K562 (cell line): Measurements from ENCODE around the gene EIPR1. TPM values are rescaled to one million over a fixed set of nuclear protein-coding genes. Genes with fewer than 3 reads are reported as not detected.
A peak's percentile ranks its signal among the peaks of the same experiment; 100 is the strongest.

Experiments
- CHD4 ChIP-seq: fragments of 200-600 bp; sonication (generic); IDR thresholded peaks from 3 replicates; pipeline ENCODE4 v1.6.1; 2012; ENCODE audit warnings: low read depth, mild to moderate bottlenecking, mixed read lengths, low read length, inconsistent platforms; ENCODE audit not compliant: insufficient read depth, insufficient replicate concordance, poor library complexity, severe bottlenecking
- GATAD2B ChIP-seq: fragments of 450-650 bp; IDR thresholded peaks from 2 replicates; pipeline ENCODE4 v1.6.1; 2017; ENCODE audit warnings: mild to moderate bottlenecking, borderline replicate concordance
- MCM5 ChIP-seq: fragments of 450-650 bp; IDR thresholded peaks from 2 replicates; pipeline ENCODE4 v1.6.1; 2016; ENCODE audit warnings: low read depth
- NBN ChIP-seq: fragments of 450-650 bp; IDR thresholded peaks from 2 replicates; pipeline ENCODE4 v1.6.1; 2016; ENCODE audit warnings: low read depth, mild to moderate bottlenecking
- NR2C2 ChIP-seq, 2 experiments: fragments of 200-800 bp in 1 of 2; sonication (Bioruptor generic) in 1 of 2; sonication (generic) in 1 of 2; formaldehyde crosslinking in 1 of 2; IDR thresholded peaks; 2 replicates each; pipeline versions ENCODE4 v1.6.1 to v1.8.0; 2016 to 2022; ENCODE audit warnings: mild to moderate bottlenecking in 1 of 2, missing compliant biosample characterization in 1 of 2, missing genetic modification characterization in 1 of 2, missing genetic modification reagents in 1 of 2
- RAD21 ChIP-seq, 2 experiments: fragments of 250-450 bp in 1 of 2; fragments of 450-650 bp in 1 of 2; sonication (Bioruptor Pico) in 1 of 2; formaldehyde crosslinking in 1 of 2; IDR thresholded peaks in 1 of 2; conservative IDR thresholded peaks in 1 of 2; 2 replicates each; pipeline versions ENCODE4 v1.4.0 to v1.8.0; 2020 to 2022; ENCODE audit warnings: mild to moderate bottlenecking in 2 of 2, moderate library complexity in 1 of 2
- RAD51 ChIP-seq: fragments of 450-650 bp; IDR thresholded peaks from 2 replicates; pipeline ENCODE4 v1.7.1; 2016; ENCODE audit warnings: low read depth, mild to moderate bottlenecking, borderline replicate concordance
- SMARCA5 ChIP-seq: fragments of 450-650 bp; IDR thresholded peaks from 2 replicates; pipeline ENCODE4 v1.6.1; 2016
- TFAM ChIP-seq: fragments of 250-450 bp; sonication (Bioruptor Pico); conservative IDR thresholded peaks from 2 replicates; pipeline ENCODE4 v1.5.0; 2021; ENCODE audit warnings: mild to moderate bottlenecking, moderate library complexity
- ZBED1 ChIP-seq: IDR thresholded peaks from 2 replicates; pipeline ENCODE4 v1.6.1; 2014
- ZBTB1 ChIP-seq: sonication (generic); formaldehyde crosslinking; IDR thresholded peaks from 2 replicates; pipeline ENCODE4 v1.8.1; 2023; ENCODE audit warnings: missing genetic modification reagents, low read depth, mild to moderate bottlenecking, borderline replicate concordance
- ZNF740 ChIP-seq, 3 experiments: fragments of 200-800 bp in 1 of 3; sonication (Bioruptor generic) in 1 of 3; sonication (generic) in 1 of 3; formaldehyde crosslinking in 1 of 3; IDR thresholded peaks; 2 replicates each; pipeline versions ENCODE4 v1.6.1 to v1.8.0; 2016 to 2022; ENCODE audit warnings: mild to moderate bottlenecking in 2 of 3, missing compliant biosample characterization in 2 of 3, missing genetic modification characterization in 2 of 3, missing genetic modification reagents in 1 of 3
- polyA plus RNA-seq, 8 experiments: library from polyadenylated mRNA; depleted of rRNA in 4 of 8; stranded (reverse) in 5 of 8; unstranded in 3 of 8; fragments of >200 nt; fragmentation: Nextera tagmentation in 2 of 8; fragmentation: Illumina TruSeq in 1 of 8; extraction: Ambion mirVana in 2 of 8; extraction: Trizol in 1 of 8; gene quantifications; 2 replicates each; pipeline versions ENCODE4 v1.2.1 to v1.2.3, GENCODE V29; 2011 to 2014; ENCODE audit warnings: inconsistent platforms in 1 of 8, missing spikeins in 1 of 8
- total RNA-seq, 7 experiments: library from RNA; depleted of rRNA in 6 of 7; stranded (reverse); fragments of >200 nt in 6 of 7; fragmentation: Illumina TruSeq in 2 of 7; extraction: Trizol in 2 of 7; gene quantifications; 2 replicates each; pipeline versions ENCODE4 v1.2.1 to v1.2.3, GENCODE V29; 2011 to 2021; ENCODE audit warnings: low replicate concordance in 1 of 7
- TF ChIP-seq, protein P1 (sequence below): IDR thresholded peaks from 3 replicates; pipeline ENCODE4 v1.6.1; 2011; ENCODE audit warnings: borderline replicate concordance, mild to moderate bottlenecking, moderate library complexity; ENCODE audit not compliant: insufficient read length; ENCODE audit errors: extremely low read depth
- TF ChIP-seq, protein P2 (sequence below): fragments of 450-650 bp; formaldehyde crosslinking; IDR thresholded peaks from 2 replicates; pipeline ENCODE4 v1.4.0; 2020; ENCODE audit warnings: mild to moderate bottlenecking, moderate library complexity
- TF ChIP-seq, protein P3 (sequence below): fragments of 450-650 bp; IDR thresholded peaks from 2 replicates; pipeline ENCODE4 v1.6.1; 2016; ENCODE audit warnings: borderline replicate concordance

The EIPR1 gene
- total and polyA plus RNA-seq, 9 of the 15 experiments (the other 6 are each of a cell fraction or from before 2014, with no cell fraction given), result 19.9 to 54.4 (median 35.9) TPM

DNA sequence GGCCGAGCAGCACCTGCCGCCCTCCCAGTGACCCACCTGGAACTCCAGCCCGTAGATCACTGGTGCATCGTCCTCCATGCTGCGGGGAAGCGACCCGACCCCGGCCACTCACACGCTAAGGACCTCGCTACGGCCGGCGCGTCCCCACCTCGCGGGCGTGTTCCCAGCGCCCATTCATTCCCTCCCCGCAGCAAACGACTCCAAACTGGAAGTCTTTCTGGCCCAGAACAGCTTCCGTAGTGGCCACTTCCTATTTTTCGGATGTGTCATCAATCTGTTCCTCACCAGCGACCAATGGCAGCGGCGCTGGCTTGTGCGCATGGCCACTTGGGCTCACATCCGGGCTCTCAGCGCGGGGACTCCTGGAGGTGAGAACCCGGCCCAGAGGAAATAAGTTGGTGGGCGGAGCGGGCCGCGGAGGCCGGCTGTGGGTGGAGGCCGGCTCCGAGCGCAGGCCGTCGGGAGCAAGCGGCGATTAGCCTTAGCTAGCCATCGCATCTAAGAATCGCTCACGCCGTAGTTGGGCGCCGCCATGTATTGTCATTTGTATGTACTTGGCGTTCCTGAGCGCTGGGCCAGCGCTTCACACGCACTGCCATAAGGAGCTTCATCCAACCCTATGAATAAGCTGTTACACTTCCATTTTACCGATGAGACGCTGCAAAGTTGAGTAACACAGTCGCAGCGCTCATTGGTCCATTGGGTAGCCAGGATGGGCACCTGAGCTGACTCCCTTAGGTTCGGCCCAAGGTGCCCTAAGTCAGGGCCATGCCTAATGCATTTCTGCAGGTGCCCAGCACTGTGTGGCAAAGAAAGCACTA is at the start of gene EIPR1 (continued):
- TF ChIP-seq ZNF740 (CRISPR knock-in tag; IDR thresholded peaks at IDR 0.05) (no peak), ZNF740 (tag; IDR thresholded peaks at IDR 0.05) (no peak), CHD4 (no peak), TFAM (no peak), RAD51 (no peak), NR2C2 (CRISPR knock-in tag; IDR thresholded peaks at IDR 0.05) (peak; percentile 88), NR2C2 (tag; IDR thresholded peaks at IDR 0.05) (peak; percentile 98), MCM5 (no peak), GATAD2B (no peak), SMARCA5 (no peak), NBN (peak; percentile 58; the same call in 1 of the 2 replicates), RAD21 (CRISPR knock-in tag; conservative IDR thresholded peaks at IDR 0.05 in 1 of 2, IDR thresholded peaks at IDR 0.05 in 1 of 2) (no peak), ZBED1 (no peak), ZBTB1 (CRISPR knock-in tag) (peak; percentile 52; the same call in 1 of the 2 replicates)
- TF ChIP-seq, protein P1, sequence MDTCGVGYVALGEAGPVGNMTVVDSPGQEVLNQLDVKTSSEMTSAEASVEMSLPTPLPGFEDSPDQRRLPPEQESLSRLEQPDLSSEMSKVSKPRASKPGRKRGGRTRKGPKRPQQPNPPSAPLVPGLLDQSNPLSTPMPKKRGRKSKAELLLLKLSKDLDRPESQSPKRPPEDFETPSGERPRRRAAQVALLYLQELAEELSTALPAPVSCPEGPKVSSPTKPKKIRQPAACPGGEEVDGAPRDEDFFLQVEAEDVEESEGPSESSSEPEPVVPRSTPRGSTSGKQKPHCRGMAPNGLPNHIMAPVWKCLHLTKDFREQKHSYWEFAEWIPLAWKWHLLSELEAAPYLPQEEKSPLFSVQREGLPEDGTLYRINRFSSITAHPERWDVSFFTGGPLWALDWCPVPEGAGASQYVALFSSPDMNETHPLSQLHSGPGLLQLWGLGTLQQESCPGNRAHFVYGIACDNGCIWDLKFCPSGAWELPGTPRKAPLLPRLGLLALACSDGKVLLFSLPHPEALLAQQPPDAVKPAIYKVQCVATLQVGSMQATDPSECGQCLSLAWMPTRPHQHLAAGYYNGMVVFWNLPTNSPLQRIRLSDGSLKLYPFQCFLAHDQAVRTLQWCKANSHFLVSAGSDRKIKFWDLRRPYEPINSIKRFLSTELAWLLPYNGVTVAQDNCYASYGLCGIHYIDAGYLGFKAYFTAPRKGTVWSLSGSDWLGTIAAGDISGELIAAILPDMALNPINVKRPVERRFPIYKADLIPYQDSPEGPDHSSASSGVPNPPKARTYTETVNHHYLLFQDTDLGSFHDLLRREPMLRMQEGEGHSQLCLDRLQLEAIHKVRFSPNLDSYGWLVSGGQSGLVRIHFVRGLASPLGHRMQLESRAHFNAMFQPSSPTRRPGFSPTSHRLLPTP, result no peak
- TF ChIP-seq, protein P2, sequence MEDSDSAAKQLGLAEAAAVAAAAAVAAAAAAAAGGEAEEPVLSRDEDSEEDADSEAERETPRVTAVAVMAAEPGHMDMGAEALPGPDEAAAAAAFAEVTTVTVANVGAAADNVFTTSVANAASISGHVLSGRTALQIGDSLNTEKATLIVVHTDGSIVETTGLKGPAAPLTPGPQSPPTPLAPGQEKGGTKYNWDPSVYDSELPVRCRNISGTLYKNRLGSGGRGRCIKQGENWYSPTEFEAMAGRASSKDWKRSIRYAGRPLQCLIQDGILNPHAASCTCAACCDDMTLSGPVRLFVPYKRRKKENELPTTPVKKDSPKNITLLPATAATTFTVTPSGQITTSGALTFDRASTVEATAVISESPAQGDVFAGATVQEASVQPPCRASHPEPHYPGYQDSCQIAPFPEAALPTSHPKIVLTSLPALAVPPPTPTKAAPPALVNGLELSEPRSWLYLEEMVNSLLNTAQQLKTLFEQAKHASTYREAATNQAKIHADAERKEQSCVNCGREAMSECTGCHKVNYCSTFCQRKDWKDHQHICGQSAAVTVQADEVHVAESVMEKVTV (CRISPR knock-in tag), result no peak
- TF ChIP-seq, protein P3, sequence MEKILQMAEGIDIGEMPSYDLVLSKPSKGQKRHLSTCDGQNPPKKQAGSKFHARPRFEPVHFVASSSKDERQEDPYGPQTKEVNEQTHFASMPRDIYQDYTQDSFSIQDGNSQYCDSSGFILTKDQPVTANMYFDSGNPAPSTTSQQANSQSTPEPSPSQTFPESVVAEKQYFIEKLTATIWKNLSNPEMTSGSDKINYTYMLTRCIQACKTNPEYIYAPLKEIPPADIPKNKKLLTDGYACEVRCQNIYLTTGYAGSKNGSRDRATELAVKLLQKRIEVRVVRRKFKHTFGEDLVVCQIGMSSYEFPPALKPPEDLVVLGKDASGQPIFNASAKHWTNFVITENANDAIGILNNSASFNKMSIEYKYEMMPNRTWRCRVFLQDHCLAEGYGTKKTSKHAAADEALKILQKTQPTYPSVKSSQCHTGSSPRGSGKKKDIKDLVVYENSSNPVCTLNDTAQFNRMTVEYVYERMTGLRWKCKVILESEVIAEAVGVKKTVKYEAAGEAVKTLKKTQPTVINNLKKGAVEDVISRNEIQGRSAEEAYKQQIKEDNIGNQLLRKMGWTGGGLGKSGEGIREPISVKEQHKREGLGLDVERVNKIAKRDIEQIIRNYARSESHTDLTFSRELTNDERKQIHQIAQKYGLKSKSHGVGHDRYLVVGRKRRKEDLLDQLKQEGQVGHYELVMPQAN, result peak; percentile 98
